HL-60 (cell line): ENCODE results near the gene ROR2.

Experiments
- DNase-seq, 2 experiments: peaks; one replicate each; pipeline ENCODE4 v3.0.0-alpha.2; 2010 to 2020; ENCODE audit warnings: low read depth in 1 of 2, low spot score in 1 of 2
- H3K27ac ChIP-seq: fragments of 250-450 bp; sonication (Bioruptor Pico); replicated peaks from 2 replicates; pipeline ENCODE4 v1.5.1; 2020; ENCODE audit warnings: mild to moderate bottlenecking, moderate library complexity
- H3K27me3 ChIP-seq: fragments of 250-450 bp; sonication (Bioruptor Pico); 2 replicates; pipeline ENCODE4 v1.5.1; 2021; ENCODE audit warnings: mild to moderate bottlenecking, moderate library complexity; ENCODE audit not compliant: insufficient read depth, poor library complexity, severe bottlenecking
- H3K4me3 ChIP-seq: replicated peaks from 2 replicates; pipeline ENCODE4 v1.5.1; 2011; ENCODE audit warnings: mild to moderate bottlenecking, control low read depth, low read length; ENCODE audit not compliant: insufficient read depth
- CTCF ChIP-seq: IDR thresholded peaks from one replicate; pipeline ENCODE4 v1.5.1; 2011; ENCODE audit warnings: low read length, control low read depth, inconsistent platforms; ENCODE audit not compliant: insufficient read depth
- GABPA ChIP-seq: IDR thresholded peaks from 2 replicates; pipeline ENCODE4 v1.6.1; 2012; ENCODE audit warnings: low read depth
- POLR2AphosphoS5 ChIP-seq: IDR thresholded peaks from 2 replicates; pipeline ENCODE4 v1.6.1; 2012; ENCODE audit warnings: low read depth
- REST ChIP-seq: IDR thresholded peaks from 2 replicates; pipeline ENCODE4 v1.6.1; 2012; ENCODE audit warnings: low read depth; ENCODE audit not compliant: insufficient replicate concordance
- SPI1 ChIP-seq: IDR thresholded peaks from 2 replicates; pipeline ENCODE4 v1.6.1; 2012; ENCODE audit warnings: low read depth, mild to moderate bottlenecking, borderline replicate concordance

Gene ROR2

GRCh38 chr9:91536211-91536691, 413.8 kb downstream of the ROR2 start:
- Histone ChIP-seq H3K27ac (no peak overlapping the region), H3K4me3 (no peak overlapping the region), H3K27me3 (peaks cover 3% of the 10 kb centered on the region)
- no peak for TF ChIP-seq REST
- no peak for TF ChIP-seq CTCF
- no peak for TF ChIP-seq GABPA
- TF ChIP-seq POLR2AphosphoS5, result no peak
- no peak for TF ChIP-seq SPI1
- no peak for DNase-seq

GRCh38 chr9:91534374-91534773, 415.7 kb downstream of the ROR2 start:
- DNase-seq, result no peak
- Histone ChIP-seq H3K4me3 (no peak overlapping the region), H3K27me3 (peaks cover 3% of the 10 kb centered on the region), H3K27ac (no peak overlapping the region)
- TF ChIP-seq CTCF (no peak), GABPA (no peak), POLR2AphosphoS5 (no peak), SPI1 (no peak), REST (no peak)

- TF ChIP-seq POLR2AphosphoS5, result no peak
- no peak for DNase-seq
- no peak overlapping the region for H3K27ac ChIP-seq
- peaks cover 3% of the 10 kb centered on the region for H3K27me3 ChIP-seq
- H3K4me3 ChIP-seq, result no peak overlapping the region
Observed at GRCh38 chr9:91533382-91533781, 416.6 kb downstream of the ROR2 start.

- Histone ChIP-seq H3K27me3 (peaks cover 3% of the 10 kb centered on the region), H3K4me3 (no peak overlapping the region), H3K27ac (no peak overlapping the region)
- TF ChIP-seq REST, result no peak
- DNase-seq, result no peak
Observed at GRCh38 chr9:91532325-91532724, 417.7 kb downstream of the ROR2 start.
